SK-N-MC (cell line): ENCODE results near the gene SPTLC1.
"Not testable (repeated sequence)": the region's sequence is repeated elsewhere in the genome, so short reads cannot be mapped to it uniquely, and the experiment has no call there.

ENCODE experiments used
- DNase-seq: peaks from one replicate; pipeline ENCODE4 v3.0.0-alpha.2; 2011; ENCODE audit warnings: low read depth, low spot score
- H3K27ac ChIP-seq: fragments of 200-600 bp; sonication (generic); 2 replicates; pipeline ENCODE4 v1.5.1; 2016; ENCODE audit warnings: mixed run types
- H3K36me3 ChIP-seq: fragments of 200-600 bp; sonication (generic); 2 replicates; pipeline ENCODE4 v1.6.1; 2017; ENCODE audit warnings: antibody characterized with exemption, low read length, mixed read lengths; ENCODE audit not compliant: insufficient read depth
- H3K4me3 ChIP-seq: fragments of 200-600 bp; sonication (generic); 2 replicates; pipeline ENCODE4 v1.5.1; 2016
- H3K9ac ChIP-seq: fragments of 200-600 bp; sonication (generic); 2 replicates; pipeline ENCODE4 v1.8.0; 2017; ENCODE audit warnings: mixed run types, mixed read lengths; ENCODE audit not compliant: insufficient read length
- H3K9me3 ChIP-seq: fragments of 200-600 bp; sonication (generic); 2 replicates; pipeline ENCODE4 v1.6.1; 2017; ENCODE audit warnings: low read depth, mild to moderate bottlenecking, antibody characterized with exemption, low read length, moderate library complexity, mixed read lengths
- EZH2 ChIP-seq: fragments of 200-600 bp; sonication (generic); IDR thresholded peaks from one replicate; pipeline ENCODE4 v1.6.1; 2017; ENCODE audit warnings: antibody characterized with exemption
- FOXP2 ChIP-seq: optimal IDR thresholded peaks from 2 replicates; pipeline ENCODE3; 2011; ENCODE audit warnings: mild to moderate bottlenecking, moderate library complexity; ENCODE audit not compliant: insufficient read depth; ENCODE audit errors: extremely low read length, control extremely low read depth
- POLR2AphosphoS5 ChIP-seq: IDR thresholded peaks from 2 replicates; pipeline ENCODE4 v1.6.1; 2012; ENCODE audit warnings: mild to moderate bottlenecking, low read depth, low read length, borderline replicate concordance

SPTLC1 gene, protein sequence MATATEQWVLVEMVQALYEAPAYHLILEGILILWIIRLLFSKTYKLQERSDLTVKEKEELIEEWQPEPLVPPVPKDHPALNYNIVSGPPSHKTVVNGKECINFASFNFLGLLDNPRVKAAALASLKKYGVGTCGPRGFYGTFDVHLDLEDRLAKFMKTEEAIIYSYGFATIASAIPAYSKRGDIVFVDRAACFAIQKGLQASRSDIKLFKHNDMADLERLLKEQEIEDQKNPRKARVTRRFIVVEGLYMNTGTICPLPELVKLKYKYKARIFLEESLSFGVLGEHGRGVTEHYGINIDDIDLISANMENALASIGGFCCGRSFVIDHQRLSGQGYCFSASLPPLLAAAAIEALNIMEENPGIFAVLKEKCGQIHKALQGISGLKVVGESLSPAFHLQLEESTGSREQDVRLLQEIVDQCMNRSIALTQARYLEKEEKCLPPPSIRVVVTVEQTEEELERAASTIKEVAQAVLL

DNA sequence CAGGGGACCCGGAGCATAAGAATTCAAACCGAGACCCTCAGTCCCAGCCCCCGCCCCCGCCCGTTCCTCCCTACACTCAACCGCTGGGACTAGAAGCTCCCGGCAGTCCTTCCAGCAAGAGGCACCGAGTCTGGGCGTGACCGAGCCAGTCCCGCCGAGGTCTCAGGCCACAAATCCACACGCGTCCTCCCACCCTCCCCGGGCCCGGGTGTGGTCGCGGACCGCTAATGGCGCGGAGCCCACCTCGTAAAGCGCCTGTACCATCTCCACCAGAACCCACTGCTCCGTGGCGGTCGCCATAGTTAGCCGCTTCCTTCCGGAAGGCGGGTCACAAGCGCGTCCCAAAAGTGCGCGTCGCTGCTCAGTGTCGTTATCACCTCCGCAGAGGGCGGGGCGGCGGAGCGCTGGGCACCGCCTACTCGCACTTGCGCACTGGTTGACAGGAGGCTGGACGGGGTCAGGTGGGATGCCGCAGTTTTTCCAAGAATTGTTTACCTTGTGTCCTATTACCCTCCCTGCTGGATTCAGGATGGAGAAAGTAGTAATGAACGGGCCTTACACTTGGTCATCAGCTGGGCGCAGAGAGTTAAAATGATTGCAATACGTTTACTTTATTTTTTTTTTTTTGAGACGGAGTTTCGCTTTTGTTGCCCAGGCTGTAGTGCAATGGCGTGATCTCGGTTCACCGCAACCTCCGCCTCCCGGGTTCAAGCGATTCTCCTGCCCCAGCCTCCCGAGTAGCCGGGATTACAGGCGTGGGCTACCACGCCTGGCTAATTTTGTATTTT is at the start of gene SPTLC1:
SPTLC1 (minus strand) TSS at position 343 of the 788 bp plus-strand sequence; CDS start at position 300, 43 bp downstream.
- no peak within 1 kb of the TSS for H3K27ac ChIP-seq
- H3K4me3 ChIP-seq = peak within 1 kb of the TSS; percentile 90
- DNase-seq = peak; percentile 53

DNA sequence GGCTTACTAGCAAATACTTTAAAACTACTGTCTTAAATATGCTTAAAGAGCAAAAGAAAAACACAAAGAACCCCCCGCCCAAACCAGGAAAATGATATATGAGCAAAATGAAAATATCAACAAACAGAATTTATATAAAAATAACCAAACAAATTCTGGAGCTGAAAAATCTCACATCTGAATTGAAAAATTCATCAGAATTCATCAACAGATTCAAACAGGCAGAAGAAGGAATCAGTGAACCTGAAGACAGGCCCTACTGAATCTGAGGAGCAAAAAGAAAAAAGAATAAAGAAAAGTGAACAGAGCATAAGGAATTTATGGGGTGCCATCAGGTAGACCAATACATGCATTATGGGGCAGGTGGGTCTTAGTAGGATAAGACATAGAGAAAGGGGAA is 49.8 kb upstream of the SPTLC1 start:
- Histone ChIP-seq H3K4me3 (no peak overlapping the region), H3K9ac (no peak overlapping the region), H3K27ac (no peak overlapping the region), H3K36me3 (no peaks in the 10 kb centered on the region), H3K9me3 (no peaks in the 10 kb centered on the region)
- TF ChIP-seq FOXP2 (no peak), EZH2 (no peak), POLR2AphosphoS5 (no peak)
- no peak for DNase-seq

More for the DNA sequence above, at the start of gene SPTLC1:
- H3K9me3 ChIP-seq = no peaks in the 10 kb centered on the region
- H3K36me3 ChIP-seq = peaks cover 20% of the 10 kb centered on the region
- peak; percentile 96 for TF ChIP-seq POLR2AphosphoS5
- no peak for TF ChIP-seq EZH2
- H3K9ac ChIP-seq = peak within 1 kb of the TSS; percentile 83

DNA sequence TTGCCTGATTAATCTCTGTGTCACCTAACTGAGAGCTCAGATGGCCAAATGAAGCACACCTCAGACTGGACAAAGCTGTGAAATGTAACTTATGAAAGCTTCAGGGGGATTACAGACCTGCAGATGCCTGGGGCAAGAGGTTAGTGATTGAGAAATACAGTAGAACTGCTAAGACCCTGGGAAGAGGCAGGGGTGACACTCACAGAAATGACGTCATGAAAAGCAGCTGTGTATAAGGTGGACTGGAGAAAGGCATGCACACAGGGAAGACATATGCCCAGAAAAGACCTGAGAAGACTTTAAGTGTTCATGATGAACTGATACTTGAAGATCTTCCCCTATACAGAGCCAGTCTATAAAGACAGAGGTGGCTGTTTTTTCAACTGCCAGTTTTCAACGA is 49.3 kb upstream of the SPTLC1 start:
- H3K9ac ChIP-seq = no peak overlapping the region
- no peaks in the 10 kb centered on the region for H3K36me3 ChIP-seq
- TF ChIP-seq POLR2AphosphoS5 (no peak), FOXP2 (no peak), EZH2 (no peak)
- no peak for DNase-seq
- no peak overlapping the region for H3K4me3 ChIP-seq
- H3K9me3 ChIP-seq = no peaks in the 10 kb centered on the region
- H3K27ac ChIP-seq = no peak overlapping the region

DNA sequence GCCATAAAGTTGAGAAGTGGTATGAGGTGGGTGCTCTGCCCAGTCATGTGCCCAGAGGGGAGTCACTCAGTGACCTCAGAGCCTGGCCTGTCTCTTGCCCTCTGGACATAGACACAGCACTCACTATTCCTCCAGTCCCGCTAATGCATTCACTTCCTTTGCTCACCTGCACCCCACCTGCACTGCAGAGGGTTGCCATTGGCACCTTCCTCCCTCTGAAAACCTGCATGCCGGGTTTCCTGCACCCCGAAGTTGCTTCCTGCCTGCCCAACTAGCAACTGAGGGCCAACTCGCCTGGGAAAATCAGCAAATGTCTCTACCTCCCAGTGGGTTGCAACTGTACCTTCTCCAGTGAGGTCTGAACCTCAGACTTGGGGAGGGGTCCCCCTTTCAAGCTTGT is 48.1 kb upstream of the SPTLC1 start:
- no peak for DNase-seq
- TF ChIP-seq POLR2AphosphoS5 (no peak), EZH2 (no peak), FOXP2 (no peak)
- Histone ChIP-seq H3K36me3 (no peaks in the 10 kb centered on the region), H3K9ac (no peak overlapping the region), H3K27ac (no peak overlapping the region), H3K4me3 (no peak overlapping the region), H3K9me3 (no peaks in the 10 kb centered on the region)

DNA sequence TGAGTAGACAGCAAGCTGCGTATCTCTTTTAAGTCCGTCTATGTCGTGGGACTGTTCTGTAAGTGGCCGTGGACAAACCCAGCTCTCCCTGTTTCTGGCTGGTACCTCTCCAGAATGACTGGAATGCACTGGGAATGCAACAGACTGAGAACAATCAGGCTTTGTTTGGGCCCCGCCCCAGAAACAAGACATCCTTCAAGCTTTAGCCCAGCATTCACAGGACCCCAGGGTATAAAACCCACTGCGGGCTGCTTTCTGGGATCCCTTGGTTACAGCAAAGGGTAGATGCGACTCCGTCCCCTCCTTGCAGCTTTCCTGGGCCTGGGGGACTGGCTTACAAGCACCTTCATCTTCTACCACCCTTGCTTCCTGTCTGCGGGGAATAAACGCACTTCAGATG is 45.6 kb upstream of the SPTLC1 start:
- H3K36me3 ChIP-seq = no peaks in the 10 kb centered on the region
- no peaks in the 10 kb centered on the region for H3K9me3 ChIP-seq
- no peak for TF ChIP-seq FOXP2
- no peak for TF ChIP-seq EZH2
- TF ChIP-seq POLR2AphosphoS5 = no peak
- H3K4me3 ChIP-seq = no peak overlapping the region
- no peak overlapping the region for H3K27ac ChIP-seq
- no peak overlapping the region for H3K9ac ChIP-seq
- DNase-seq = no peak

DNA sequence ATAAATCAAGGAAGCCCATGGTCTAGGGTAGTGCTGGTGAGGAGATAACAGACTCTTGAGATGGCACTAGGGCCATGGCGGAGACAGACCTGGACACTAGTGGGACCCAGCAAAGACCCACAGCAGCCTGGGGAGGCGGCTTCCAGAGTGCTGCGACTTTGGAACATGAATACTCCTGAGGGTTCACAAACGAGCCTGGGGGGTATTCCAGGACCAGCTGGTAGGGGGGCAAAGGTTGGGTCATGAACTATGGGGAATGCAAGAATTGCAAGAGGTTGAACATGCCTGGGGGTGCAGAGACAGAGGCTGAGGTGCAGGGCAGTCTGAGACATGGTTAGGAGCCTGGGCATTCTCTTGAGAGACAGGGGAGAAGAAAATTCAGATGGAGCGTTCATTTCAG is 43.8 kb upstream of the SPTLC1 start:
- no peak for DNase-seq
- Histone ChIP-seq H3K27ac (no peak overlapping the region), H3K4me3 (no peak overlapping the region), H3K36me3 (no peaks in the 10 kb centered on the region), H3K9ac (no peak overlapping the region), H3K9me3 (no peaks in the 10 kb centered on the region)
- TF ChIP-seq EZH2 (no peak), FOXP2 (no peak), POLR2AphosphoS5 (no peak)

DNA sequence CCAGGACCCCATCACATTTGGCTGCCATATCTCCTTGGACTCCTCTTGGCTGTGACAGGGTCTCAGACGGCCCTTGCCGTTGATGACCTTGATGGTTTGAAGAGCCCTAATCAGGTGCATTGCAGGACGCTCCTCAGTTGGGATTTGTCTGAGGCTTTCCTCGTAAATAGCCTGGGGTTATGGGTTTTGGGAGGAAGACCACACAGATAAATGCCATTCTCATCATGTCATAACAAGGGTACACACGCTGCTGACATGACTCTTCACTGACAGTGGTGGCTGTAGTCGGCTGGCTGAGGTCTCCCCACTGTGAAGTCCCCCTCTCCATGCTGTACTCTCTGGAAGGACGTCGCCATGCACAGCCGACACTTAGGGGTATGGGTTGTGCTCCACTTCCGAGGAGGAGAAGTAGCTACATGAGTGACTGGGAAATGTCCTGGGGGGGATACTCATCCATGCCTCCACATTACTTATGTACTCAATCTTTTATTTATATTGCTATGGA is 42.9 kb upstream of the SPTLC1 start:
- no peak overlapping the region for H3K4me3 ChIP-seq
- no peak overlapping the region for H3K9ac ChIP-seq
- TF ChIP-seq EZH2 (no peak), POLR2AphosphoS5 (no peak), FOXP2 (no peak)
- no peak for DNase-seq
- no peak overlapping the region for H3K27ac ChIP-seq
- H3K36me3 ChIP-seq = no peaks in the 10 kb centered on the region
- no peaks in the 10 kb centered on the region for H3K9me3 ChIP-seq

DNA sequence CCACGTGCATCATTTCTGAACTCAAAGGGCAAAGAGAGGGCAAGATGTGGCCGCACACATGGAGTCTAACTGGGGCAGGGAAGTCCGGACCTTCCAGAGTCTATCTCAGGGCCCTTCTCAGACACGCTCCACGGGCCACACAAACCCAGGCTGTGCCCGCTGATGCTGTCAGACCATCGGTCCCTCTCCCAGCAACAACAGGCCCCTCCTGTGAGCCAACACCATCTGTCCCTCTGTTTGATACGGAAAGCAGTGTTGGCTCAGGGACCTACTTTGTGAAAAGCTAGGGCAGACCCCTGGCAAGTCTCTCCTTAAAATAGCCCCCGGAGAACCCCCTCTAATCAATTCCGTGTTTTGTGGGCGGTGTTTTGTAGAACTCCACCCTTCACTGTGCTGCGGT is 40.5 kb upstream of the SPTLC1 start:
- H3K27ac ChIP-seq, H3K4me3 ChIP-seq, H3K9ac ChIP-seq, DNase-seq, H3K36me3 ChIP-seq, H3K9me3 ChIP-seq: not testable (repeated sequence)

DNA sequence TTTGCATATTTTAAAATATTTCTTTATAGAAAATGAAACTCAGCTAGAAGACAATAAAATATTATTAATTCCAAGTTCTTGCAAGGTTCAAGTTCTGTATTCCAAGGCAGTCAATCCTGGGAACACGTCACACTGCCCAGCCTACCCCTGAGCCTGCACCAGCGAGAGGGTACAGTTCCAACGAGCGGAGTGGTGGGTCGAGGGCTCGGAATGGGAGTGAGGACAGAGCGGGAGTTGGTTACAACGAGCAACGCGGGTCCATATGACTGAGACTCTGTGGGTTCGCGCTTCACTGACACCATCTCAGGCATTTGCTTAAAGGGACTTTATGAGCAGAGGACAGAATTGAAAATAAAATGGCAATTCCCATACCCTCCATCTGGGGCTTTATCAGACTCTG is 40.0 kb upstream of the SPTLC1 start:
- Histone ChIP-seq H3K9ac (no peak overlapping the region), H3K36me3 (no peaks in the 10 kb centered on the region), H3K9me3 (no peaks in the 10 kb centered on the region), H3K4me3 (no peak overlapping the region), H3K27ac (no peak overlapping the region)
- TF ChIP-seq EZH2 = no peak
- no peak for TF ChIP-seq FOXP2
- TF ChIP-seq POLR2AphosphoS5 = no peak
- DNase-seq = no peak

DNA sequence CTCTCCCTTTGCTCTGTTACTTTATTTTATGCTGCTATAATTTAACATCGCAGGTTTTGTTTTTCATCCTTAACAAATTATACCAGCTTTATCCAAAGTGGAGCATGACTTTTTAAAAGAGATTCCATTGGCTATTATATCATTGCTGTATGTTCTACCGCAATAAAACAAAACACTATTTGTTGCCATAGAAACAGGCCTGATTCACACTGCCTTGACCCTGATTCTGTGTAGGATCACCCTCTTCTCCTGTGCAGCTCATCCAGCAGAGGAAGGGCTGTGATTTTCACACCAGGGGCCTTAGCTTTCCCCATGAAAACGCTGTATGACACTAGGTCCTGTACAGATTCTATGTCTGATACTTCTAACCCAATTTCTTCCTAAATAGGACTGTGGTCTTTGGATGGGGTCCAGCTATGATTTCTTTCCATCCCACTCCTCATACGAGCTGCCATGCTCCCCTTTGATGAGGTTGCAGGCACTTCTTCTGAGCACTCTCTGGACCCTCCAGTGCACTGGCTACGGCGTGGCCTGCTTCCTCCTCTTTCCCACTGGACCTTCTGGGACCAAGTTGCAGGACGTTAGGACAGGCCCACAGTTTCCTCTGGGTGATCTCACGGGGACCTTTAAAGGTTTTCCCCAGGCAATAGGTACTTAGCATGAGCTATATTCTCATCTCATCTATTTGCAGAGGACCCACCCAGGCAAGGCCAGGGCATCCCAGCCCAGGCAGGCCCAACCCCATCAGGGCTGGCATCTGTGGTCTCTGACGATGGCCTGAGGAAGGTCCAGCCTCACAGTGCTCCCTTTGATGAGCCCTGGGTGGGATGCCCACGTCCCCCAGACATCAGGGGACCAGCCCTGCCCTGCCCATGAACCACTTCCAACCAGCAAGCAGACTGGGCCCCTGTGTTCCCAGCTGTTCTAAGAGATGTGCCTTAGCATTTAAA is 38.5 kb upstream of the SPTLC1 start:
- not testable (repeated sequence) for H3K36me3 ChIP-seq, H3K4me3 ChIP-seq, DNase-seq, H3K9me3 ChIP-seq, H3K9ac ChIP-seq, H3K27ac ChIP-seq
